Lower lobe of right lung (tissue), 2 donors: ENCODE measurements around the gene ROR1. TPM values are rescaled to one million over a fixed set of nuclear protein-coding genes. Genes with fewer than 3 reads are reported as not detected.
"Not testable (repeated sequence)": the region's sequence is repeated elsewhere in the genome, so short reads cannot be mapped to it uniquely, and the experiment has no call there.

Experiments used
- ATAC-seq, 2 donors: fragments of 200-7000 bp; cut with Tn5 transposase; one replicate each; pipeline ENCODE4 v1.9.1; 2020 to 2022; ENCODE audit warnings: mild to moderate bottlenecking in 2 of 2, moderate library complexity in 2 of 2
- DNase-seq: peaks from one replicate; pipeline ENCODE4 v3.0.0-alpha.2; 2020
- H3K27ac ChIP-seq: fragments of 200-600 bp; one replicate; pipeline ENCODE4 v1.8.0; 2022
- H3K27me3 ChIP-seq: fragments of 200-600 bp; one replicate; pipeline ENCODE4 v1.8.0; 2022; ENCODE audit warnings: low read depth
- H3K36me3 ChIP-seq: fragments of 200-600 bp; one replicate; pipeline ENCODE4 v1.8.0; 2022; ENCODE audit warnings: mild to moderate bottlenecking
- H3K4me1 ChIP-seq: fragments of 200-600 bp; one replicate; pipeline ENCODE4 v1.8.0; 2022
- H3K4me3 ChIP-seq: fragments of 200-600 bp; one replicate; pipeline ENCODE4 v1.8.0; 2022; ENCODE audit warnings: mild to moderate bottlenecking
- H3K9me3 ChIP-seq: fragments of 200-600 bp; one replicate; pipeline ENCODE4 v1.8.0; 2022
- intact Hi-C: fragments of 100-400 bp; cut with DNase I; formaldehyde crosslinking; loops from one replicate; pipeline ENCODE4 v1.11.0; 2022
- total RNA-seq: library from RNA; stranded (reverse); fragmentation: NEBNext Ultra II Directional; extraction: Animal tissue kit (Norgen Biotek cat#: 25700); gene quantifications from one replicate; pipeline ENCODE4 v1.2.1, GENCODE V29; 2021
- TF ChIP-seq, protein P1 (sequence below): fragments of 200-600 bp; IDR thresholded peaks from one replicate; pipeline ENCODE4 v1.8.0; 2022; ENCODE audit warnings: antibody characterized with exemption, mild to moderate bottlenecking
- donor health status: DM: no; HTN: yes; CAD: no; lungs with severe emphysema.

The ROR1 gene
- total RNA-seq, 1 donor from 2014 or later, result 15.8 TPM

GRCh38 chr1:63825111-63825510 lies 51.3 kb downstream of the ROR1 start:
- no peak for DNase-seq
- Histone ChIP-seq H3K4me3 (no peak overlapping the region), H3K27me3 (no peaks in the 10 kb centered on the region), H3K27ac (no peak overlapping the region), H3K36me3 (no peaks in the 10 kb centered on the region), H3K9me3 (no peaks in the 10 kb centered on the region), H3K4me1 (peaks cover 10% of the 10 kb centered on the region)
- intact Hi-C loops, result no loop called here
- no peak for ATAC-seq
- TF ChIP-seq, protein P1, sequence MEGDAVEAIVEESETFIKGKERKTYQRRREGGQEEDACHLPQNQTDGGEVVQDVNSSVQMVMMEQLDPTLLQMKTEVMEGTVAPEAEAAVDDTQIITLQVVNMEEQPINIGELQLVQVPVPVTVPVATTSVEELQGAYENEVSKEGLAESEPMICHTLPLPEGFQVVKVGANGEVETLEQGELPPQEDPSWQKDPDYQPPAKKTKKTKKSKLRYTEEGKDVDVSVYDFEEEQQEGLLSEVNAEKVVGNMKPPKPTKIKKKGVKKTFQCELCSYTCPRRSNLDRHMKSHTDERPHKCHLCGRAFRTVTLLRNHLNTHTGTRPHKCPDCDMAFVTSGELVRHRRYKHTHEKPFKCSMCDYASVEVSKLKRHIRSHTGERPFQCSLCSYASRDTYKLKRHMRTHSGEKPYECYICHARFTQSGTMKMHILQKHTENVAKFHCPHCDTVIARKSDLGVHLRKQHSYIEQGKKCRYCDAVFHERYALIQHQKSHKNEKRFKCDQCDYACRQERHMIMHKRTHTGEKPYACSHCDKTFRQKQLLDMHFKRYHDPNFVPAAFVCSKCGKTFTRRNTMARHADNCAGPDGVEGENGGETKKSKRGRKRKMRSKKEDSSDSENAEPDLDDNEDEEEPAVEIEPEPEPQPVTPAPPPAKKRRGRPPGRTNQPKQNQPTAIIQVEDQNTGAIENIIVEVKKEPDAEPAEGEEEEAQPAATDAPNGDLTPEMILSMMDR, result no peak

- intact Hi-C loops, H3K4me3 ChIP-seq, H3K36me3 ChIP-seq, H3K27me3 ChIP-seq, DNase-seq, H3K4me1 ChIP-seq, H3K27ac ChIP-seq, ATAC-seq, H3K9me3 ChIP-seq: not testable (repeated sequence)
These were observed 52.5 kb downstream of the ROR1 start for GRCh38 chr1:63826246-63826861.

DNA sequence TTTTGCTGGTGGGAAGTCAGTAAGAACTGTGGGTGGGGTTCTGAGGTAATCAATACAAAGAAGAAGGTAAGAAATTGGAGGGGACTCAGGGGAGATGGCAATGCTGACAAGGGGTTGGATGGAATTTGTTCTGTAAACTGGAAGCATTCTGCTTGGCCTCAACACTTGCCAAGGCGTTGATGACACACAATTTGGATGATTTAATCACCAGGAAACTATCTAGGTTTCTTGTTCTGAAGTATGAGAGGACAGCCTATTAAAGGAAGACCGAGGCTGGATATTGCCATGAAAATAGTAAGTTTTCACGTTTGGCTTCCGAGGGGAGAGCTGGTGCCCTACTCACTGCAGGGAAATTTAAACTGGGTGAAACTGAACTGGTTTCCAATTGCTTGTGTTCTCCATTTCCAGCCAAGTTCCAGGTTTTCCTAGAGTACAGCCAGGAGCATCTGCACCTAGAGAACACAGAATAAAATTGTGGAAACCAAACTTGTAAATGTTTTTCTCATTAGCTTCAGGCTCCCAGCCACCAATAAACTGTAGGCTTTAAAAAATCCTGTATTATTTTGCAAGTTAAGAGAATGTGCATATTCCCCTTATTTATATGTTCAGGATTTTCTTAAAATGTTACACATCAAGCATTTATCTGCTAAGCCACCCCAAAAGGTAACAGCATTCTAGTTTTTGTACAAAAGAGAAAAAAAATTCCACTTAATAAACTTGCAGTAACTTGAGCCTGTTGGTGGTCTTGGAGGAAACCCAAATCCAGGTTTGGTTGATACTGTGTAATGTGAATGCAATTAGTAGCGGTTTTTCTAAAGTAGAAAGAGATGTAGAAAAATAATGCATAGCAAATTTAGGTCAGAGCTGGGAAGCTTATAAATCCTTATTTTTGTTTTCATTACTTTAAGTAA lies 53.8 kb downstream of the ROR1 start:
- Histone ChIP-seq H3K9me3 (no peaks in the 10 kb centered on the region), H3K4me1 (no peaks in the 10 kb centered on the region), H3K4me3 (no peak overlapping the region), H3K36me3 (no peaks in the 10 kb centered on the region), H3K27me3 (no peaks in the 10 kb centered on the region), H3K27ac (no peak overlapping the region)
- ATAC-seq, result no peak
- intact Hi-C loops, result no loop called here
- TF ChIP-seq, protein P1, result no peak
- no peak for DNase-seq

GRCh38 chr1:63828322-63829044 lies 54.7 kb downstream of the ROR1 start:
- Histone ChIP-seq H3K27ac (no peak overlapping the region), H3K36me3 (no peaks in the 10 kb centered on the region), H3K4me1 (peaks cover 3% of the 10 kb centered on the region), H3K9me3 (no peaks in the 10 kb centered on the region), H3K4me3 (no peak overlapping the region), H3K27me3 (no peaks in the 10 kb centered on the region)
- DNase-seq (no peak), ATAC-seq (no peak)
- intact Hi-C loops, result no loop called here
- TF ChIP-seq, protein P1, result no peak

GRCh38 chr1:63829349-63830327 lies 55.8 kb downstream of the ROR1 start:
- DNase-seq (no peak), ATAC-seq (peak in 1 of 2 donors; percentile 56)
- Histone ChIP-seq H3K4me1 (peaks cover 3% of the 10 kb centered on the region), H3K4me3 (no peak overlapping the region), H3K27me3 (no peaks in the 10 kb centered on the region), H3K36me3 (no peaks in the 10 kb centered on the region), H3K9me3 (no peaks in the 10 kb centered on the region), H3K27ac (no peak overlapping the region)
- intact Hi-C loops, result no loop called here
- TF ChIP-seq, protein P1, result no peak
